ENCODE measurements around the gene PPTC7.
"Not testable (repeated sequence)": the region's sequence is repeated elsewhere in the genome, so short reads cannot be mapped to it uniquely, and the experiment has no call there.

The PPTC7 gene

GRCh38 chr12:110583137-110584059 lies at the start of gene PPTC7:
Gene PPTC7 (minus strand): TSS chr12:110583318. CDS start chr12:110583031, 287 bp downstream.
- DNase-seq = peak; percentile 97 to 98

GRCh38 chr12:110627500-110628195 lies 44.5 kb upstream of the PPTC7 start:
- DNase-seq = peak in 1 of 2 donors; percentile 16

- DNase-seq = no peak
Measured at GRCh38 chr12:110622582-110622981, 39.5 kb upstream of the PPTC7 start.

- peak; percentile 10 to 29 for DNase-seq
Measured at GRCh38 chr12:110619534-110619953, 36.4 kb upstream of the PPTC7 start.

- no peak for DNase-seq
Measured at GRCh38 chr12:110616471-110617115, 33.5 kb upstream of the PPTC7 start.

- no peak for DNase-seq
Measured at GRCh38 chr12:110615171-110615570, 32.1 kb upstream of the PPTC7 start.

- DNase-seq = peak; percentile 95 to 96
Measured at GRCh38 chr12:110613771-110614684, 30.9 kb upstream of the PPTC7 start, which contains the start of gene TCTN1. Gene TCTN1 (plus strand): TSS chr12:110614129. CDS start chr12:110614183, 54 bp downstream.

GRCh38 chr12:110613071-110613770 lies 30.1 kb upstream of the PPTC7 start:
- DNase-seq = no peak

- DNase-seq = no peak
Measured at GRCh38 chr12:110606253-110606611, 23.1 kb upstream of the PPTC7 start.

GRCh38 chr12:110602085-110602814 lies 19.1 kb upstream of the PPTC7 start:
- DNase-seq = peak; percentile 67 to 77

GRCh38 chr12:110600254-110600653 lies 17.1 kb upstream of the PPTC7 start:
- peak in 1 of 2 donors; percentile 75 for DNase-seq

- DNase-seq = no peak
Measured at GRCh38 chr12:110599334-110599733, 16.2 kb upstream of the PPTC7 start.

- DNase-seq = no peak
Measured at GRCh38 chr12:110597885-110598284, 14.8 kb upstream of the PPTC7 start.

GRCh38 chr12:110592919-110593318 lies 9.8 kb upstream of the PPTC7 start:
- not testable (repeated sequence) for DNase-seq

- DNase-seq = no peak
Measured at GRCh38 chr12:110592078-110592477, 9.0 kb upstream of the PPTC7 start.

- DNase-seq = no peak
Measured at GRCh38 chr12:110591451-110592051, 8.4 kb upstream of the PPTC7 start.

GRCh38 chr12:110590806-110591326 lies 7.7 kb upstream of the PPTC7 start:
- peak in 1 of 2 donors; percentile 84 for DNase-seq

GRCh38 chr12:110590059-110590458 lies 6.9 kb upstream of the PPTC7 start:
- DNase-seq = no peak

- DNase-seq = not testable (repeated sequence)
Measured at GRCh38 chr12:110587102-110587501, 4.0 kb upstream of the PPTC7 start.

- peak; percentile 28 to 55 for DNase-seq
Measured at GRCh38 chr12:110585231-110585799, 2.2 kb upstream of the PPTC7 start.

Data from CD4-positive, alpha-beta T cell treated with Interleukin-4 for 1 hour (primary cell).